ENCODE data around the gene RGS16.

DNA sequence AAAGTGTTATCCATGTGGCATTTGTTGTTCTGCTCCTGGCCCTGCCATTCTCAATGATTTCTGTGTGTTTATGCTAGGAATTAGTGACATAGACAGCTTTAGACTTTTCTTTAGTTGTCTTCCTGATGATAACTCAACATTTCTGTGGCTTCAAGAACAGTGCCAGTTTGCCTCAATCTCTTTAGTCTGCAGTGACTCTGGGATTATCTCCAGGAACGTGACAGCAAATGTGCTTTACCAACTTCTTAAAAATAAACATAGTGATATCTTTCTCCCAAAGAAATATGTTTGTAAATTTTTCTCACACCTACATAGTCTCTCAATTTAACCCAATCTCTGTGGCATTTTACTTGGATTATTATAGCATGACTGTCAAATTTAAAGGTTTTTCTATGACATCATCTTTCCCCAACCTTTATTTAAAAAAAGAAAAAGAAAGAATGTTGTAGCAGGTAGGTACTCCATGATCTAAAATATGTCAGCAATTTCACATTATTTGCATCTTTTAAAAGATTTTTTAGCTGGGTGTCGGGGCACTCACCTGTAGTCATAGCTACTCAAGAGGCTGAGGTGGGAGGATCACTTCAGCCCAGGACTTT, 39.7 kb downstream of the RGS16 start:
- TF ChIP-seq CTCF (IDR thresholded peaks at IDR 0.05) (no peak), POLR2AphosphoS5 (IDR thresholded peaks at IDR 0.05) (no peak), POLR2A (IDR thresholded peaks at IDR 0.05) (no peak)
